ENCODE data around the gene TRIM3.
"Not testable (repeated sequence)": the region's sequence is repeated elsewhere in the genome, so short reads cannot be mapped to it uniquely, and the experiment has no call there.

TRIM3 gene

DNA sequence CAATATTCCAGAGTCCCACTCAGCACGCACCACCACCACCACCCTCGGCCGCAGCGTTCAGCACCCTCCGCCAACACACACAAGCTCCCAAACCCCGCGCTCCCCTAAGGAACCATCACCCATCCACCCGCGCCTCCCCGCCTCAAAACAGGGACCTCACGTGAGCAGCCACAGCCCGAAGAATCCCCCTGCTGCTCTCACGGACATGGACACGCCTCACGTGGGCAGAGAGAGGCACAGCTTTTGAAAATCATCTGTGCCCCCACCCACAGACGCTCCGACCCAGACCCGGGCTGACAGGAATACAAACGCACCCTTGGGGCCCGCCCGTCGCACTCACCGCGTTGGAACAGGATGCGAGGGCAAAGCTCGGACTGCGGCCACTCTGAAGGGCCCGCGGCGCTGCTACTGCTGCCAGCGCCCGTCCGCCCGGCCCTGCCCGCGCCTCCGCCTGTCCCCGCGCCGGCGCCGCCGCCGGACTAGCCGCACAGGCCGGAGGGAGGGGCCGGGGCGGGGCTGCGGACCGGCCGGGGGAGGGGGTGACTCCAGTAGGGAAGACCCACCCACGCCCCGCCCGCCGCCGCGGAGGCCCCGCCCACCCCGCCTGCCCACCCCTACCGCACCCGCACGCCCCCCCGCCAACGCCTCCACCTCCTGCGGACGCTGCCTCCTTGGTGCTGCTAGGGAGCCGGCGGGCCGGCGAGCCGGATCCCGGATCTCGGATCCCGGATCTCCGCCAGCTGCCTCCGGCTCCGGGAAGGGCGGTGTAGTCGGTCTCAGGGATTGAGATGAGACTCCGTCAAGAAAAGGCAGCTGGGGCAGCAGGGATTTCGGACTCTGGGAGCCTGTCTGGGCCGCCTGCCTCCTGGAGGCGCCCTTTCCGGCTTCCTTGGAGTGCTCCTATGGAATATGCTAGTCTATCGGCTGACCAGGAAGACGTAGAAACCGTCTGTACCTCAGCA lies at the start of gene TRIM3:
Gene TRIM3 (minus strand): TSS at position 491 of the 962 bp plus-strand sequence. CDS start 8,246 bp downstream, outside the sequence.
- Mint-ChIP-seq H3K36me3 (ENCODE audit: low read depth) (peaks cover 8% of the 10 kb centered on the region), H3K4me1 (ENCODE audit: low read depth) (peaks cover 6% of the 10 kb centered on the region), H3K9me3 (no peaks in the 10 kb centered on the region), H3K4me3 (peak within 1 kb of the TSS; percentile 85), H3K27me3 (ENCODE audit: low read depth) (peaks cover 2% of the 10 kb centered on the region), H3K27ac (peak within 1 kb of the TSS; percentile 51)
- peak; percentile 55 for DNase-seq (ENCODE audit: low spot score)

DNA sequence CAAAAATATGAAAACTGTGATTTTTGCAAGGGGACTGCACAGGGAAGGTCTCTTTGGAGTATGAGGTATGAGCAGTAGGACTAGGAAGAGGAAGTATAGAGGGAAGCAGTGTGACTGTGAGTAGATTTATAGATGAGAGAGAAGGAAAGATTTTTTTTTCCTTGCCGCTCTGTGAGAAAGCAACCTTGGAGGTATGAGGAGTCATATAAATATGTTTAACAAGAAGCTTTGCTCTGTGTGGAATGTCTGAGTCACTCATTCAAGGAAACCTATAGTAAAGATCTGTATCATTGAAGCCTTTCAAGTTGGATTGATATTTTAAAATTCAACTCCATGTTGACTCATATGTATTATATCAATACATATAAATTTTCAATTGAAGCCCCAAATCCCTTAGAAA lies 49.5 kb upstream of the TRIM3 start:
- Mint-ChIP-seq H3K36me3 (ENCODE audit: low read depth) (peaks cover 31% of the 10 kb centered on the region), H3K27me3 (ENCODE audit: low read depth) (no peaks in the 10 kb centered on the region), H3K4me3 (no peak overlapping the region), H3K9me3 (no peaks in the 10 kb centered on the region), H3K4me1 (ENCODE audit: low read depth) (peaks cover 30% of the 10 kb centered on the region), H3K27ac (no peak overlapping the region)
- DNase-seq (ENCODE audit: low spot score) = no peak

DNA sequence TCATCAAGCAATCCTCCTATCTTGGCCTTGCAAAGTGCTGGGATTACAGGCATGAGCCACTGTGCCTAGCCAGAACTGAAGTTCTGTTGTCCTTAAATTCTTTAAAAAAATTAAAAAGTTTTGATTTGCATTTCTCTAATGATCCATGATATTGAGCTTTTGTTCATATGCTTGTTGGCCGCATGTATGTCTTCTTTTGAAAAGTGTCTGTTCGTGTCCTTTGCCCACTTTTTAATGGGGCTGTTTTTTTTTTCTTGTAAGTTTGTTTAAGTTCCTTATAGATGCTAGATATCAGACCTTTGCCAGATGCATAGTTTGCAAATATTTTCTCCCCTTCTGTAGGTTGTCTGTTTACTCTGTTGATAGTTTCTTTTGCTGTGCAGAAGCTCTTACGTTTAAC lies 48.2 kb upstream of the TRIM3 start:
- DNase-seq (ENCODE audit: low spot score); H3K27ac Mint-ChIP-seq; H3K9me3 Mint-ChIP-seq; H3K4me3 Mint-ChIP-seq; H3K27me3 Mint-ChIP-seq (ENCODE audit: low read depth): not testable (repeated sequence)
- Mint-ChIP-seq H3K4me1 (ENCODE audit: low read depth) (peaks cover 29% of the 10 kb centered on the region), H3K36me3 (ENCODE audit: low read depth) (peaks cover 27% of the 10 kb centered on the region)

DNA sequence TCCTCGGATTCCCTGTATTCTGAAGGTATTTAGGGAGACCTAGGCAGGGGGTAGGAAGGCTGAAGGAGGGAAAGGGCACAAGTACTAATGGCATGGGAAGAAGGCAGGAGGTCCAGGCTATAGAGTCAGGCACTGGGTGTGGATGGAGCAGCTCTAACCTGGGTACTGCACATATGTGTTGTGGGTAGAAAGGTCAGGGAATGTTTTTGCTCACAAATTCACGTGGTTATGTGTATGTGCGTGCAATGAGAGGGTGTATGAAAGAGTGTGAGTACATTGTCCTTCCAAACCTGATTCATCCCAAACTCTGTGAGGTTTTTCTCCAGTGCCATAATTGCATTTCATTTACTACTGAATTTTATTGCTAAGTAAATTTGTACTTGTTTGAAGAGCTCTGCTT lies 46.5 kb upstream of the TRIM3 start:
- Mint-ChIP-seq H3K27me3 (ENCODE audit: low read depth) (no peaks in the 10 kb centered on the region), H3K4me3 (no peak overlapping the region), H3K27ac (no peak overlapping the region), H3K4me1 (ENCODE audit: low read depth) (peaks cover 15% of the 10 kb centered on the region), H3K36me3 (ENCODE audit: low read depth) (peaks cover 28% of the 10 kb centered on the region), H3K9me3 (no peaks in the 10 kb centered on the region)
- no peak for DNase-seq (ENCODE audit: low spot score)

DNA sequence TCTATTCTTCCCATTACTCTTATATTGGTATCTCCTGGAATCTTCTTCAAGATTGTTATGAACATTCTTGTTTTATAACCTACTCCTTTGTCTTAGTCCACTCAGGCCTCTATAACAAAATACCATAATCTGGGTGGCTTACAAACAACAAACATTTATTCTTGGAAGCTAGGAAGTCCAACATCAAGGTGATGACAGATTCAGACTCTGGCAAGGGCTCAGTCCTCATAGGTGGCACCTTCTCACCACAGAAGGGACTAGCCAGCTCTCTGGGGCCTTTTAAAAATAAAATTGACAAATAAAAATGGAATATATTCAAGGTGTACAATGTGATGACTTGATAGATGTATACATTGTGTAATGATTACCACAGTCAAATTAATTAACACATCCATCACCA lies 43.1 kb upstream of the TRIM3 start:
- Mint-ChIP-seq H3K27ac (no peak overlapping the region), H3K4me3 (no peak overlapping the region), H3K36me3 (ENCODE audit: low read depth) (peaks cover 33% of the 10 kb centered on the region), H3K9me3 (no peaks in the 10 kb centered on the region), H3K27me3 (ENCODE audit: low read depth) (no peaks in the 10 kb centered on the region), H3K4me1 (ENCODE audit: low read depth) (no peaks in the 10 kb centered on the region)
- DNase-seq (ENCODE audit: low spot score) = no peak

DNA sequence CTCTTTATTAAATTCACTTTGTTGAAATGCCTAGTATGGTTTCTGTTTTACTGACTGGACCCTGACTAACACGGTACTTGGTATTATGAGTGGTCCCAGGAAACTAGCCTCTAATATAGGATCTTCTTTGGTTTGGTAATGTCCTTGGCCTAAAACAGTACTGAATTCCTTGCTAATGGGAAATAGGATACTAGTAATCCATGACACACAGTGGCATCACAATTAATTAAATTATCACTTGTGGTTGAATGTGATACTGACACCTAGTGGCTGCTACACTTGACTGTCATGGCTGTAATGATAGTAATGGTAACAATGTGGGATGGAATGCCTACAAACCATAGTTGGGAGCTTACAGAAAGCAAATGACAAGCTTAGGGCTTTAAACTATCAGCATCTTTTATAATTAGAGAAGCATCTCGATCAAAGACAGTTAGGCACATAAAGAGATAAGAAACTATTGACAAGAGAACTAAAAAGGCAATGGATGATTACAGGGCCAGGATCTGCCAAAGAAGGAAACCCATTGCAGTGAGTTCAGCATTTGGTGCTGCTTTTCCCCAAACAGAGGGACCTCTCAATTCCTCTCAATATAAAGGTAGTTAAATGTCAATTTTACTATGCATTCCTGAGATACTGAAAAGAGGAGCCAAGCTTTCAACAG lies 32.0 kb upstream of the TRIM3 start:
- Mint-ChIP-seq H3K9me3 (no peaks in the 10 kb centered on the region), H3K4me3 (no peak overlapping the region), H3K27ac (no peak overlapping the region), H3K27me3 (ENCODE audit: low read depth) (no peaks in the 10 kb centered on the region), H3K36me3 (ENCODE audit: low read depth) (peaks cover 22% of the 10 kb centered on the region), H3K4me1 (ENCODE audit: low read depth) (peaks cover 4% of the 10 kb centered on the region)
- no peak for DNase-seq (ENCODE audit: low spot score)

DNA sequence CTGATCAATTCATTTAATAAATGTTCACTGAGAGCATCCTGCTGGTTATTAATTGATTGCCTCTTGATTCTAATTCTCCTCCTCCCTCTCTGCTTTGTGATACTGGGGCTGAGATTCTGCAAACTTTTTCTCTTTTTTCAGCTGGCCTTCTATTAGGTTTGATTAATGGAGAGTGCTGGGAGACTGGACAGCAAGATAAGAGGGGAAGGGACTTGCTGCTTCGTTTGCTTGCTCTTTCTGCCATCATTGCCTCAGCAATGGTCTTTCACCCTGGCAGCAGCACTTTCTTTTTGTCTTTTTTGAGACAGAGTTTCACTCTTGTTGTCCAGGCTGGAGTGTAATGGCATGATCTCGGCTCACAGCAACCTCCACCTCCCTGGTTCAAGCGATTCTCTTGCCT lies 30.4 kb upstream of the TRIM3 start:
- Mint-ChIP-seq H3K27ac (no peak overlapping the region), H3K27me3 (ENCODE audit: low read depth) (no peaks in the 10 kb centered on the region), H3K36me3 (ENCODE audit: low read depth) (peaks cover 20% of the 10 kb centered on the region), H3K4me1 (ENCODE audit: low read depth) (peaks cover 4% of the 10 kb centered on the region), H3K9me3 (no peaks in the 10 kb centered on the region), H3K4me3 (no peak overlapping the region)
- DNase-seq (ENCODE audit: low spot score) = no peak

DNA sequence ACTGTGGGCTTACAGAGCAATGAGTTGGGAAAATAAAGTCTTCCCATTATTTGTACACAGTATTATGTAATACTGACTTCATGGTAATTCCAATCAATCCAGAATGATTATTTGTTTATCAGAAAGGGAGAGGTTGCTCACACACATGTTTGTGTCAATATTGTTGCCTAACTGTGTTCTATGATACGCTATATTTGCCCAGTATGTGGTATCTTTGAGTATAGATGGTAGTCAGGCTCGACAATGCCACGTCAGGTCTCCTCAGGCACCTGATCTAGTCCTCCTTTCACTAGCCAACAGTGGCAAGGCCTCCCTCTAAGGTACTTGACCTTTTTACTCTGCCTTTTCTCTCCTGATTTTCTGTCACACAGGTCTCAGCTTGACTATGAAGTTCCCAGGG lies 28.6 kb upstream of the TRIM3 start:
- peaks cover 4% of the 10 kb centered on the region for H3K4me1 Mint-ChIP-seq (ENCODE audit: low read depth)
- H3K27me3 Mint-ChIP-seq (ENCODE audit: low read depth) = no peaks in the 10 kb centered on the region
- DNase-seq (ENCODE audit: low spot score) = no peak
- peaks cover 20% of the 10 kb centered on the region for H3K36me3 Mint-ChIP-seq (ENCODE audit: low read depth)
- no peak overlapping the region for H3K27ac Mint-ChIP-seq
- no peak overlapping the region for H3K4me3 Mint-ChIP-seq
- H3K9me3 Mint-ChIP-seq = no peaks in the 10 kb centered on the region

DNA sequence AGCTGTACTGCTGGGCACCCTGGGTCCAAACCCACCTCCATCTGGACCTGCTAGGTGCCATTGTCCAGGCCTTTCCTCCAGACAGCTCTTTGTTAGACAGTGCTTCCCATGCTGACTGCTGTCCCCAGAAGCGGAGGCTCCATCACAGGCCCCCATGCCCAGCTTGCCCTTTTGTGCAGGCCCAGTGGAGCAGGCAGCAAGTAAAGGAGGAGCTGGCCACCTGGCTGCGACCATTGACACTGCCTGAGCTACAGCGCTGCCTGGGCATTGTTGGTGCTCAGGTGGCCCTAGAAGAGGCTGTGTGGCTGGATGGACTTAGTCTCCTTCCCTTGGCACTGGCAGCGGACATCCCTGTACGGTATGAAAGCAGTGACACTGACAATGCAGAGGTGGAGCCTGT lies 24.8 kb upstream of the TRIM3 start:
- H3K4me1 Mint-ChIP-seq (ENCODE audit: low read depth) = peaks cover 4% of the 10 kb centered on the region
- no peaks in the 10 kb centered on the region for H3K27me3 Mint-ChIP-seq (ENCODE audit: low read depth)
- peaks cover 12% of the 10 kb centered on the region for H3K36me3 Mint-ChIP-seq (ENCODE audit: low read depth)
- DNase-seq (ENCODE audit: low spot score) = no peak
- H3K9me3 Mint-ChIP-seq = no peaks in the 10 kb centered on the region
- H3K27ac Mint-ChIP-seq = no peak overlapping the region
- H3K4me3 Mint-ChIP-seq = no peak overlapping the region

DNA sequence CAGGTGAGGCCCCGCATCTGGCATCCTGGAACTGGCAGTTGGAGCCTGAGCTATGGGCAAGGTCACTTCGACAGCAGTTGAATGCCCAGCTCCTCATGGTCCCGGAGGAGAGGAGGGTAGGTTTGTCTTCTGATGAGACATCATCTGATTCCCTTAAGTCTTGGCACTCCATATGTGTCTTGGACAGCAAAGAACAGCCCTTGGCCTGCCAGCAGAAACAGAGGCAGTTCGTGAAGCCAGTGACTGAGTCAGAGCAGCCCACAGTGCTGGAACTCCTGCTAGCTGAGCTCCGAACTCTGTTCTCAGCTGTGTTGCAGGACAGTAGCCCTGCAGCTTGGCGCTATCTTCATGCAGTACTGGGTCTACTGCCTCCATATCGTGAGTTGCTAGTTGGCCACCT lies 24.4 kb upstream of the TRIM3 start:
- Mint-ChIP-seq H3K27ac (no peak overlapping the region), H3K27me3 (ENCODE audit: low read depth) (no peaks in the 10 kb centered on the region), H3K4me3 (no peak overlapping the region), H3K9me3 (no peaks in the 10 kb centered on the region), H3K36me3 (ENCODE audit: low read depth) (peaks cover 12% of the 10 kb centered on the region), H3K4me1 (ENCODE audit: low read depth) (peaks cover 4% of the 10 kb centered on the region)
- DNase-seq (ENCODE audit: low spot score) = no peak

DNA sequence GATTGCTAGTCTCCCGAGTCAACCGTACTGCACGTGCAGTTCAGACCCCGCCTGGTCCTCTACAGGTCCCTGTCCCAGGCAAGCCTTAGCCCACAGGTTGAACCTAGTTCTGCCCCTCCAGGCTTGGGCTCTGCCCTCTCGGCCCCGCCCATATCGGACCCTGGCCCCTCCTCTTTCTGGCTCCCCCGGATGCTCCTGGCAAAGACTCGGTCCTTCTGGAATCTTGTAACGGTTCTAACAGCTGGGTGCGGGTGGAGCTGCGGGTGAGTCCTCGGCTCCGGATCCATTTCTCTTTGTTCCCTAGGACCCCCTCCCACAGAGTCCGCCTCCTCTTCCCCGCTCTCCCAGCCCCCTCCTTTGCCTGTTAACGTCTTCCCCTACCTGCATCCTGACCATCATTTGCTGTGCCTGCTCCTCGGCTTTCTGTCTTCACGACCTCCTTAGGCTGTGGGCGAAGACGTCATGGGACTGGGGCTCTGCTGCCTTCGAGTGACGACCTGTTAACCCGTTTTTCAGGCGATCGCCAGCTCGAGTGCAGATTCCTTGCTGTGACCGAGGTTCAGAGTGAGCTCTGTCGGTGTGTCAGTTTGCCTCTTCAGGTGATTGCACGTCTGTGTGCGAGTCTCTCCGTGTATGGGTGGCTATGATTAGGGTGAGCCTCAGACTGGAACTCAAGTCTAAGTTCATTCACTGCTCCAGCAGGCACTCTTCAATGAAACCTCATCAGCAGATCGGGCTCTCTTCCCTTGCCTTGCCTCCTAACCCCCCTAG lies 23.5 kb upstream of the TRIM3 start, which contains the start of gene DNHD1:
Gene DNHD1 (plus strand): TSS at position 212 of the 771 bp plus-strand sequence. CDS start 936 bp downstream, outside the sequence.
- DNase-seq (ENCODE audit: low spot score) = no peak
- Mint-ChIP-seq H3K27me3 (ENCODE audit: low read depth) (no peaks in the 10 kb centered on the region), H3K4me1 (ENCODE audit: low read depth) (peaks cover 4% of the 10 kb centered on the region), H3K4me3 (no peak within 1 kb of the TSS), H3K9me3 (no peaks in the 10 kb centered on the region), H3K36me3 (ENCODE audit: low read depth) (peaks cover 15% of the 10 kb centered on the region), H3K27ac (no peak within 1 kb of the TSS)

DNA sequence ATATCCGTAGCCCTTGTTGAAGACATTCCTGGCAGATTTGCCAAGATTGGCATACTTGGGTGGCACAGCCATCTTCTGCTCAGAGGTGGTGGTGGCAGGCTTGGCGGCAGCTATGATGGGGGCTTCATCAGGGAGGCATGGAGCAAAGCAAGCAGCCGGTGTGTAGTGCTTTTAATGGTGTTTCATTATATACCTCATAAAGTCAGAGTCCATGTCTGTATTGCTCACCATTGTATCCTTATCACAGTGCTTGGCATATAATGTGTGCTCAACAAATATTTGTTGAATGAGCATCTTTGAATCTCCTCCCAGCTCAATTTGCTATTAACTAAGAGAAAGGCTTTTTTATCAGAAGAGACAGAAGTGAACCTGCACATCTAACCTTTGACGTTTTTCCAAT lies 15.6 kb upstream of the TRIM3 start:
- no peak for DNase-seq (ENCODE audit: low spot score)
- Mint-ChIP-seq H3K27me3 (ENCODE audit: low read depth) (no peaks in the 10 kb centered on the region), H3K27ac (no peak overlapping the region), H3K36me3 (ENCODE audit: low read depth) (peaks cover 15% of the 10 kb centered on the region), H3K4me3 (no peak overlapping the region), H3K4me1 (ENCODE audit: low read depth) (peaks cover under 1% of the 10 kb centered on the region), H3K9me3 (no peaks in the 10 kb centered on the region)

DNA sequence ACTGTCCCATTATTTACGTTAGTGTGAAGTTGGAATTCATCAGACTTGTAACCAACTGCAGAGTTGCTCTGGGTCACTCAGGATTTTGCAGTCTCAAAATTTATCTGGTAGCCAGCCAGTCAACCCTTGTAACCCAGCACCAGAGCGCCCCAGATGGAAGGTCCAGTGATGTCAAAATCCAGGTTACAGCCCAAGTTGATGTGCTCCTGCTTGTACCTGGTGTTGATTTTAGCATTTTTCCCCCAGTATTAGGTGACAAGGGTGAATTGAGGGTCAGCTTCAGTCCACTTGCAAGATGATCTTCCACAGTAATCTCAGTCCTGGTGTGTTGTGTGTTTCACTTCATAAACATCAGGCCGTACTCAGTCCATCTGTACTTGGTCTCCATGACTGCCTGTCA lies 15.1 kb upstream of the TRIM3 start:
- DNase-seq (ENCODE audit: low spot score) = no peak
- no peaks in the 10 kb centered on the region for H3K27me3 Mint-ChIP-seq (ENCODE audit: low read depth)
- no peak overlapping the region for H3K4me3 Mint-ChIP-seq
- no peaks in the 10 kb centered on the region for H3K9me3 Mint-ChIP-seq
- peaks cover 15% of the 10 kb centered on the region for H3K36me3 Mint-ChIP-seq (ENCODE audit: low read depth)
- peaks cover 1% of the 10 kb centered on the region for H3K4me1 Mint-ChIP-seq (ENCODE audit: low read depth)
- no peak overlapping the region for H3K27ac Mint-ChIP-seq

DNA sequence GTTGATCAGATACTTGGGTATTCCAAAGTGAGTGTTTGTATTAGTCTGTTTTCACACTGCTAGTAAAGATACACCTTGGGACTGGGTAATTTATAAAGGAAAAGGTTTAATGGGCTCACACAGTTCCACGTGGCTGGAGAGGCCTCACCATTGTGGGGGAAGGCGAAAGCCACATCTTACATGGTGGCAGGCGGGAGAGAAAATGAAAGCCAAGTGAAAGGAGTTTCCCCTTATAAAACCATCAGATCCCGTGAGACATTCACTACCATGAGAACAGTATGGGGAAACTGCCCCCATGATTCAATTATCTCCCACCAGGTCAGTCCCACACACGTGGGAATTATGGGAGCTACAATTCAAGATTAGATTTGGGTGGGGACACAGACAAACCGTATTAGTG lies 14.6 kb upstream of the TRIM3 start:
- Mint-ChIP-seq H3K4me3 (no peak overlapping the region), H3K9me3 (no peaks in the 10 kb centered on the region), H3K27ac (no peak overlapping the region), H3K4me1 (ENCODE audit: low read depth) (peaks cover 6% of the 10 kb centered on the region), H3K36me3 (ENCODE audit: low read depth) (peaks cover 18% of the 10 kb centered on the region), H3K27me3 (ENCODE audit: low read depth) (no peaks in the 10 kb centered on the region)
- no peak for DNase-seq (ENCODE audit: low spot score)
